Cerebellar cortex (tissue), 1 donor: Measurements from ENCODE around the gene FCN2.
"Not testable (repeated sequence)": the region's sequence is repeated elsewhere in the genome, so short reads cannot be mapped to it uniquely, and the experiment has no call there.

ENCODE experiments used
- DNase-seq: peaks from one replicate; pipeline ENCODE4 v3.0.0-alpha.2; 2015; ENCODE audit warnings: low spot score

Gene FCN2

GRCh38 chr9:134847752-134848432 lies 32.7 kb upstream of the FCN2 start:
- DNase-seq, result no peak

GRCh38 chr9:134848504-134848903 lies 32.1 kb upstream of the FCN2 start:
- no peak for DNase-seq

GRCh38 chr9:134850611-134851010 lies 30.0 kb upstream of the FCN2 start:
- no peak for DNase-seq

GRCh38 chr9:134851020-134851419 lies 29.6 kb upstream of the FCN2 start:
- DNase-seq, result no peak

GRCh38 chr9:134852906-134853654 lies 27.5 kb upstream of the FCN2 start:
- no peak for DNase-seq

GRCh38 chr9:134853893-134854292 lies 26.7 kb upstream of the FCN2 start:
- DNase-seq, result no peak

GRCh38 chr9:134854541-134854981 lies 26.0 kb upstream of the FCN2 start:
- DNase-seq, result no peak

- no peak for DNase-seq
These were observed 25.2 kb upstream of the FCN2 start for GRCh38 chr9:134855231-134855899.

GRCh38 chr9:134855900-134856377 lies 24.7 kb upstream of the FCN2 start:
- DNase-seq, result no peak

GRCh38 chr9:134857451-134857850 lies 23.2 kb upstream of the FCN2 start:
- not testable (repeated sequence) for DNase-seq

- no peak for DNase-seq
These were observed 22.4 kb upstream of the FCN2 start for GRCh38 chr9:134858051-134858841.

- no peak for DNase-seq
These were observed 20.1 kb upstream of the FCN2 start for GRCh38 chr9:134860510-134860909.

GRCh38 chr9:134861595-134862334 lies 18.8 kb upstream of the FCN2 start:
- no peak for DNase-seq

GRCh38 chr9:134863306-134863902 lies 17.2 kb upstream of the FCN2 start:
- DNase-seq, result no peak

GRCh38 chr9:134863941-134864820 lies 16.4 kb upstream of the FCN2 start:
- no peak for DNase-seq

GRCh38 chr9:134864821-134865190 lies 15.8 kb upstream of the FCN2 start:
- no peak for DNase-seq

- no peak for DNase-seq
These were observed 12.5 kb upstream of the FCN2 start for GRCh38 chr9:134867917-134868750.

GRCh38 chr9:134868751-134869553 lies 11.7 kb upstream of the FCN2 start:
- no peak for DNase-seq
